HCT116 (cell line): Measurements from ENCODE around the gene CDR2L. TPM values are rescaled to one million over a fixed set of nuclear protein-coding genes. Genes with fewer than 3 reads are reported as not detected.

Experiments used
- ATAC-seq: fragments of 200-7000 bp; cut with Tn5 transposase; 2 replicates; pipeline ENCODE4 v1.9.1; 2020; ENCODE audit warnings: mild to moderate bottlenecking, moderate library complexity
- BruUV-seq: library from RNA; stranded (reverse); fragments of 400-500 nt; replicated peaks from 2 replicates; lab custom pipeline; 2021; lab: Mats Ljungman, UMichigan
- CTCF ChIA-PET: fragments of 300-600 bp; sonication (Branson Sonifier 250); formaldehyde crosslinking; loops from one replicate; lab custom pipeline; 2021; ENCODE audit warnings: antibody characterized with exemption; lab: Charles Lee
- POLR2A ChIA-PET: fragments of 300-600, 350-600 bp; sonication (Branson Sonifier 250); formaldehyde crosslinking; loops from one replicate; lab custom pipeline; 2021; ENCODE audit warnings: antibody characterized with exemption; lab: Charles Lee
- RAD21 ChIA-PET, 2 experiments: fragments of 300-600 bp; sonication (Branson Sonifier 250); formaldehyde crosslinking; loops; one replicate each; lab custom pipeline; 2023; ENCODE audit warnings: low total read pairs in 2 of 2; ENCODE audit not compliant: uncharacterized antibody in 2 of 2, unreplicated experiment in 2 of 2, low non-redundant PET in 1 of 2; lab: Charles Lee
- DNase-seq: peaks from one replicate; pipeline ENCODE4 v3.0.0-alpha.2; 2010; ENCODE audit warnings: low read depth, low spot score
- H2AFZ ChIP-seq: fragments of 200-600 bp; shearing (Covaris generic), sonication (generic); 2 replicates; pipeline ENCODE4 v1.6.1; 2017; ENCODE audit warnings: low read depth, mixed run types, mixed read lengths, antibody characterized with exemption, low read length; ENCODE audit not compliant: poor library complexity, severe bottlenecking
- H3K27ac ChIP-seq: 2 replicates; pipeline ENCODE4 v1.5.1; 2012; ENCODE audit warnings: low read depth, low read length
- H3K27me3 ChIP-seq: fragments of 200-600 bp; sonication (generic); 2 replicates; pipeline ENCODE4 v1.6.1; 2016; ENCODE audit warnings: mixed run types, low read length, mixed read lengths; ENCODE audit not compliant: insufficient read depth
- H3K36me3 ChIP-seq, 2 experiments: fragments of 200-500 bp in 1 of 2; fragments of 200-600 bp in 1 of 2; sonication (Bioruptor generic) in 1 of 2; sonication (generic) in 1 of 2; 2 replicates each; pipeline versions ENCODE4 v1.5.1 to v1.6.1; 2014 to 2016; ENCODE audit warnings: low read length in 2 of 2, inconsistent platforms in 1 of 2, mixed read lengths in 1 of 2, mixed run types in 1 of 2; ENCODE audit not compliant: insufficient read depth in 2 of 2, control insufficient read depth in 1 of 2
- H3K4me1 ChIP-seq, 2 experiments: fragments of 200-600 bp in 1 of 2; sonication (generic) in 1 of 2; 2 replicates each; pipeline versions ENCODE4 v1.5.1 to v1.6.1; 2012 to 2017; ENCODE audit warnings: low read length in 2 of 2, inconsistent platforms in 1 of 2, mild to moderate bottlenecking in 1 of 2, mixed read lengths in 1 of 2, mixed run types in 1 of 2, moderate library complexity in 1 of 2; ENCODE audit not compliant: insufficient read depth in 2 of 2, control insufficient read depth in 1 of 2
- H3K4me2 ChIP-seq: fragments of 200-600 bp; sonication (generic); 2 replicates; pipeline ENCODE4 v1.6.1; 2017; ENCODE audit warnings: mixed run types, low read length, mixed read lengths
- H3K4me3 ChIP-seq, 2 experiments: fragments of 200-600 bp in 1 of 2; sonication (generic) in 1 of 2; replicated peaks in 1 of 2; 2 replicates each; pipeline ENCODE4 v1.5.1; 2011 to 2016; ENCODE audit warnings: low read length in 2 of 2, control low read depth in 1 of 2, low read depth in 1 of 2, mild to moderate bottlenecking in 1 of 2, mixed read lengths in 1 of 2, mixed run types in 1 of 2
- H3K79me2 ChIP-seq: fragments of 200-600 bp; sonication (generic); 2 replicates; pipeline ENCODE4 v1.6.1; 2017; ENCODE audit warnings: mild to moderate bottlenecking, mixed run types, low read length, moderate library complexity, mixed read lengths; ENCODE audit not compliant: insufficient read depth
- H3K9ac ChIP-seq: fragments of 200-600 bp; sonication (generic); 2 replicates; pipeline ENCODE4 v1.6.1; 2016; ENCODE audit warnings: low read length, mixed read lengths
- H3K9me2 ChIP-seq: fragments of 200-600 bp; sonication (generic), shearing (Covaris generic); 2 replicates; pipeline ENCODE4 v1.6.1; 2017; ENCODE audit warnings: mixed run types, mild to moderate bottlenecking, moderate library complexity; ENCODE audit not compliant: insufficient read depth
- H3K9me3 ChIP-seq, 2 experiments: fragments of 200-500 bp in 1 of 2; fragments of 200-600 bp in 1 of 2; sonication (Bioruptor generic) in 1 of 2; sonication (generic) in 1 of 2; 2 replicates each; pipeline ENCODE4 v1.6.1; 2014 to 2017; ENCODE audit warnings: low read length in 2 of 2, mixed read lengths in 2 of 2, inconsistent platforms in 1 of 2, low read depth in 1 of 2, mild to moderate bottlenecking in 1 of 2, mixed run types in 1 of 2, moderate library complexity in 1 of 2; ENCODE audit not compliant: control insufficient read depth in 1 of 2, insufficient read depth in 1 of 2
- H4K20me1 ChIP-seq: fragments of 200-600 bp; sonication (generic), shearing (Covaris generic); 2 replicates; pipeline ENCODE4 v1.6.1; 2017; ENCODE audit warnings: mixed run types, mild to moderate bottlenecking, moderate library complexity; ENCODE audit not compliant: insufficient read depth
- CEBPB ChIP-seq: IDR thresholded peaks from 2 replicates; pipeline ENCODE4 v1.6.1; 2012; ENCODE audit warnings: low read depth
- EZH2 ChIP-seq: fragments of 200-600 bp; sonication (generic); IDR thresholded peaks from 2 replicates; pipeline ENCODE4 v1.6.1; 2017; ENCODE audit warnings: antibody characterized with exemption, mixed run types
- ZNF274 ChIP-seq: fragments of 200-500 bp; sonication (Bioruptor generic); IDR thresholded peaks from 2 replicates; pipeline ENCODE4 v1.6.1; 2014; ENCODE audit warnings: mild to moderate bottlenecking, low read depth, low read length, inconsistent platforms
- intact Hi-C: fragments of 100-400 bp; cut with micrococcal nuclease; formaldehyde crosslinking; loops from 2 replicates; pipeline ENCODE4 v1.10.0; 2022
- total RNA-seq: library from RNA; stranded (reverse); gene quantifications from one replicate; pipeline ENCODE4 v1.2.1, GENCODE V29; 2021; ENCODE audit not compliant: unreplicated experiment
- TF ChIP-seq, protein P1 (sequence below), 3 experiments: fragments of 200-600 bp in 1 of 3; sonication (generic) in 1 of 3; IDR thresholded peaks in 2 of 3; conservative IDR thresholded peaks in 1 of 3; 2 replicates each; pipeline ENCODE4 v1.5.1; 2012 to 2017; ENCODE audit warnings: low read depth in 2 of 3, low read length in 2 of 3, antibody characterized with exemption in 1 of 3, borderline replicate concordance in 1 of 3, control low read depth in 1 of 3, mild to moderate bottlenecking in 1 of 3, mixed read lengths in 1 of 3, mixed run types in 1 of 3, moderate library complexity in 1 of 3; ENCODE audit not compliant: insufficient read depth in 1 of 3

Gene CDR2L
- total RNA-seq, 1 experiment from 2014 or later = 26.5 TPM

GRCh38 chr17:74963656-74964055 lies 23.8 kb upstream of the CDR2L start:
- ChIA-PET CTCF (interaction anchor here (1.2 to 3.9 kb wide), 6 partner anchors 9 to 277 kb away, joined by 4 to 13 read pairs (median 6); partner anchors contain the start of genes CDR2L, HID1 and MRPL58), POLR2A (no interaction called here), RAD21 (interaction anchor here in 1 of 2 experiments (0.6 to 1.5 kb wide), 2 partner anchors 236 to 238 kb away, joined by 3 read pairs; no protein-coding TSS in a partner anchor)
- Histone ChIP-seq H3K4me3 (no peak overlapping the region), H2AFZ (no peak overlapping the region), H3K79me2 (no peaks in the 10 kb centered on the region), H3K9me2 (no peaks in the 10 kb centered on the region), H3K27ac (no peak overlapping the region; the same call in 1 of the 2 replicates), H4K20me1 (no peaks in the 10 kb centered on the region), H3K4me1 (peaks cover 20 to 27% of the 10 kb centered on the region in 2 experiments), H3K9ac (no peak overlapping the region), H3K27me3 (no peaks in the 10 kb centered on the region), H3K36me3 (no peaks in the 10 kb centered on the region), H3K9me3 (no peaks in the 10 kb centered on the region), H3K4me2 (no peak overlapping the region)
- TF ChIP-seq, protein P1, sequence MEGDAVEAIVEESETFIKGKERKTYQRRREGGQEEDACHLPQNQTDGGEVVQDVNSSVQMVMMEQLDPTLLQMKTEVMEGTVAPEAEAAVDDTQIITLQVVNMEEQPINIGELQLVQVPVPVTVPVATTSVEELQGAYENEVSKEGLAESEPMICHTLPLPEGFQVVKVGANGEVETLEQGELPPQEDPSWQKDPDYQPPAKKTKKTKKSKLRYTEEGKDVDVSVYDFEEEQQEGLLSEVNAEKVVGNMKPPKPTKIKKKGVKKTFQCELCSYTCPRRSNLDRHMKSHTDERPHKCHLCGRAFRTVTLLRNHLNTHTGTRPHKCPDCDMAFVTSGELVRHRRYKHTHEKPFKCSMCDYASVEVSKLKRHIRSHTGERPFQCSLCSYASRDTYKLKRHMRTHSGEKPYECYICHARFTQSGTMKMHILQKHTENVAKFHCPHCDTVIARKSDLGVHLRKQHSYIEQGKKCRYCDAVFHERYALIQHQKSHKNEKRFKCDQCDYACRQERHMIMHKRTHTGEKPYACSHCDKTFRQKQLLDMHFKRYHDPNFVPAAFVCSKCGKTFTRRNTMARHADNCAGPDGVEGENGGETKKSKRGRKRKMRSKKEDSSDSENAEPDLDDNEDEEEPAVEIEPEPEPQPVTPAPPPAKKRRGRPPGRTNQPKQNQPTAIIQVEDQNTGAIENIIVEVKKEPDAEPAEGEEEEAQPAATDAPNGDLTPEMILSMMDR (IDR thresholded peaks at IDR 0.05 in 2 of 3, conservative IDR thresholded peaks at IDR 0.05 in 1 of 3; ENCODE audit: borderline replicate concordance in 1 of 3, insufficient read depth in 1 of 3, low read depth in 2 of 3, low read length in 2 of 3) = peak in 1 of 3 experiments; percentile 30; a peak in 2 of 6 replicates
- no peak for TF ChIP-seq CEBPB
- DNase-seq = no peak
- ATAC-seq = no peak
- no TSS peak for BruUV-seq
- intact Hi-C loops = loop anchor here (5.0 kb wide), 1 partner anchor 69 kb away; no protein-coding TSS in a partner anchor

DNA sequence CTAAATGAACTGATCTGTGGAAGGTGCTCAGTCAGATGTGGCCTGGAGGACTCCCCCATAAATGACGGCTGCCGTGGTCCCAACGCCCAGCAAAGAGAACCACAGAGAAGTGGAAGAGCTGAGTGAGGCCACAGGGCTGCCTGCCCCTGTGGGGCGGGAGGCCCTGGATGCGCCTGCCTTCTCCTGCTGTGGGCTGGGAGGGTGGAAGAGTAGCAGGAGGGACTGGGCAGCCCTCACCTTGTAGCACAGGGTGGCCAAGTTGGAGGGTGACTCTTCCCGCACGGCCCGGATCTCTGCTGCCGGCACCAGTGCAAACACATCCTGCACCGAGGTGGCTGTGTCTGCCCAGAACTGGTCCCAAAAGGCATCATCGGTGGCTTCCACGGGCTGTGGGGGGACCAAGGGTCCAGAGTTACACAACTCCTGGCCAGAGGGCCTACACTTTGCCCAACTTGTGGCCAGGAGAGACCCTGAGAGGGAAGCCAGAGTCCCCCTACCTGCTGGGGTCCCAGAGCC lies 23.1 kb upstream of the CDR2L start:
- intact Hi-C loops = loop anchor here (5.0 kb wide), 1 partner anchor 68 kb away; no protein-coding TSS in a partner anchor
- POLR2A ChIA-PET = interaction anchor here (1.1 kb wide), 1 partner anchor 167 kb away, joined by 3 read pairs; the partner anchor contains the start of gene NT5C
- RAD21 ChIA-PET = interaction anchor here in 1 of 2 experiments (1.5 kb wide), 1 partner anchor 237 kb away, joined by 3 read pairs; no protein-coding TSS in a partner anchor
- H3K36me3 ChIP-seq = no peaks in the 10 kb centered on the region
- peaks cover 27 to 34% of the 10 kb centered on the region in 2 experiments for H3K4me1 ChIP-seq
- no peaks in the 10 kb centered on the region for H3K9me2 ChIP-seq
- H3K27me3 ChIP-seq = no peaks in the 10 kb centered on the region
- ATAC-seq = no peak
- H3K9ac ChIP-seq = no peak overlapping the region
- DNase-seq = no peak
- no peak for TF ChIP-seq CEBPB
- TF ChIP-seq EZH2 = no peak
- TF ChIP-seq ZNF274 = no peak
- H2AFZ ChIP-seq = no peak overlapping the region
- no peak overlapping the region for H3K4me2 ChIP-seq
- no peaks in the 10 kb centered on the region for H3K9me3 ChIP-seq
- H3K4me3 ChIP-seq = no peak overlapping the region
- CTCF ChIA-PET = interaction anchor here (1.2 to 1.7 kb wide), 5 partner anchors 9 to 237 kb away, joined by 4 to 11 read pairs (median 4); partner anchors contain the start of genes CDR2L, HID1 and MRPL58
- H3K27ac ChIP-seq = no peak overlapping the region
- H3K79me2 ChIP-seq = no peaks in the 10 kb centered on the region
- no TSS peak for BruUV-seq
- H4K20me1 ChIP-seq = no peaks in the 10 kb centered on the region
